PFSK-1 (cell line): ENCODE measurements around the gene KRT75. TPM values are rescaled to one million over a fixed set of nuclear protein-coding genes. Genes with fewer than 3 reads are reported as not detected.

ENCODE experiments used
- FOXP2 ChIP-seq: optimal IDR thresholded peaks from 2 replicates; pipeline ENCODE3; 2011; ENCODE audit warnings: borderline replicate concordance, control low read depth, inconsistent platforms; ENCODE audit not compliant: insufficient read depth; ENCODE audit errors: extremely low read length, extremely low read depth
- POLR2AphosphoS5 ChIP-seq: IDR thresholded peaks from 2 replicates; pipeline ENCODE4 v1.6.1; 2012; ENCODE audit warnings: low read depth, mild to moderate bottlenecking, control low read depth, low read length, moderate library complexity
- REST ChIP-seq, 2 experiments: IDR thresholded peaks; 2 replicates each; pipeline versions ENCODE4 v1.6.1 to v1.8.0; 2011 to 2012; ENCODE audit warnings: low read depth in 2 of 2, low read length in 2 of 2, control low read depth in 1 of 2, inconsistent platforms in 1 of 2, mild to moderate bottlenecking in 1 of 2, moderate library complexity in 1 of 2; ENCODE audit not compliant: insufficient read depth in 1 of 2
- SIN3A ChIP-seq: IDR thresholded peaks from 2 replicates; pipeline ENCODE4 v1.6.1; 2012; ENCODE audit warnings: mild to moderate bottlenecking, low read length, moderate library complexity, borderline replicate concordance; ENCODE audit not compliant: insufficient read depth
- TAF1 ChIP-seq: IDR thresholded peaks from 2 replicates; pipeline ENCODE4 v1.6.1; 2012; ENCODE audit warnings: low read length, control low read depth, borderline replicate concordance; ENCODE audit not compliant: insufficient read depth
- polyA plus RNA-seq: library from polyadenylated mRNA; unstranded; fragments of >200 nt; gene quantifications from one replicate; pipeline ENCODE4 v1.2.1, GENCODE V29; 2012; ENCODE audit warnings: low read depth, missing spikeins; ENCODE audit not compliant: insufficient read length

KRT75 gene
- not detected for polyA plus RNA-seq

- TF ChIP-seq FOXP2 (no peak), REST (IDR thresholded peaks at IDR 0.05; ENCODE audit: insufficient read depth in 1 of 2, low read depth in 2 of 2, low read length in 2 of 2) (no peak), POLR2AphosphoS5 (no peak), TAF1 (no peak), SIN3A (no peak)
These were observed at the start of gene KRT75 for GRCh38 chr12:52434081-52434733. TSS of gene KRT75 (minus strand) at chr12:52434371. CDS start at chr12:52434304, 67 bp downstream.

GRCh38 chr12:52480073-52480472 lies 45.9 kb upstream of the KRT75 start:
- TF ChIP-seq FOXP2 (no peak), POLR2AphosphoS5 (no peak), SIN3A (no peak), REST (IDR thresholded peaks at IDR 0.05; ENCODE audit: insufficient read depth in 1 of 2, low read depth in 2 of 2, low read length in 2 of 2) (no peak), TAF1 (no peak)

- TF ChIP-seq SIN3A (no peak), POLR2AphosphoS5 (no peak), TAF1 (no peak), REST (IDR thresholded peaks at IDR 0.05; ENCODE audit: insufficient read depth in 1 of 2, low read depth in 2 of 2, low read length in 2 of 2) (no peak), FOXP2 (no peak)
These were observed 43.5 kb upstream of the KRT75 start for GRCh38 chr12:52477651-52478050.

GRCh38 chr12:52474212-52474611 lies 40.0 kb upstream of the KRT75 start:
- TF ChIP-seq TAF1 (no peak), POLR2AphosphoS5 (no peak), REST (IDR thresholded peaks at IDR 0.05; ENCODE audit: insufficient read depth in 1 of 2, low read depth in 2 of 2, low read length in 2 of 2) (no peak), SIN3A (no peak), FOXP2 (no peak)

- TF ChIP-seq FOXP2 (no peak), REST (IDR thresholded peaks at IDR 0.05; ENCODE audit: insufficient read depth in 1 of 2, low read depth in 2 of 2, low read length in 2 of 2) (no peak), SIN3A (no peak), TAF1 (no peak), POLR2AphosphoS5 (no peak)
These were observed 39.6 kb upstream of the KRT75 start, which contains the start of gene KRT6C for GRCh38 chr12:52473768-52474167. TSS of gene KRT6C (minus strand) at chr12:52473805. CDS start at chr12:52473737, 68 bp downstream.
